ENCODE data around the gene TMPRSS11A.

DNA sequence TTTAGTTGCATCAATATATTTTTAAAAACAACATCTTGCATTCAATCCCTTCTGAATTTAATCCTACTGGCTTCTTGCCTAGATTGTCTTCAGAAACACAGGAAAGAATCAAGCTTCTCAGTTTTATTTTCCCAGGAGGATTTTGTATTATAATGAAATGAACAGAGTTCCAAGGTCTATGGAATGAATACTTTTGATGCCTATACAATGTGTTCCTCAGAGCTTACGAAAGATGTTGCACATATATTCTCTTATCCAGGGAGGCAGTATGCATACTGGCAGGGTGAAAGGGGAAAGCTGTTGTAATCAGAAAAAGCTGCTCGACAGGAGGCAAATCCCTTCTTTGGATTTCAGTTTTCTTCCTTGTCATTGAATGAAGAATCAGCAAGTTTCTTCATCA is 88.3 kb downstream of the TMPRSS11A start:
- TF ChIP-seq EZH2 (IDR thresholded peaks at IDR 0.05; ENCODE audit: borderline replicate concordance, low read depth, low read length, severe bottlenecking): no peak
- TF ChIP-seq, protein P1, sequence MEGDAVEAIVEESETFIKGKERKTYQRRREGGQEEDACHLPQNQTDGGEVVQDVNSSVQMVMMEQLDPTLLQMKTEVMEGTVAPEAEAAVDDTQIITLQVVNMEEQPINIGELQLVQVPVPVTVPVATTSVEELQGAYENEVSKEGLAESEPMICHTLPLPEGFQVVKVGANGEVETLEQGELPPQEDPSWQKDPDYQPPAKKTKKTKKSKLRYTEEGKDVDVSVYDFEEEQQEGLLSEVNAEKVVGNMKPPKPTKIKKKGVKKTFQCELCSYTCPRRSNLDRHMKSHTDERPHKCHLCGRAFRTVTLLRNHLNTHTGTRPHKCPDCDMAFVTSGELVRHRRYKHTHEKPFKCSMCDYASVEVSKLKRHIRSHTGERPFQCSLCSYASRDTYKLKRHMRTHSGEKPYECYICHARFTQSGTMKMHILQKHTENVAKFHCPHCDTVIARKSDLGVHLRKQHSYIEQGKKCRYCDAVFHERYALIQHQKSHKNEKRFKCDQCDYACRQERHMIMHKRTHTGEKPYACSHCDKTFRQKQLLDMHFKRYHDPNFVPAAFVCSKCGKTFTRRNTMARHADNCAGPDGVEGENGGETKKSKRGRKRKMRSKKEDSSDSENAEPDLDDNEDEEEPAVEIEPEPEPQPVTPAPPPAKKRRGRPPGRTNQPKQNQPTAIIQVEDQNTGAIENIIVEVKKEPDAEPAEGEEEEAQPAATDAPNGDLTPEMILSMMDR (IDR thresholded peaks at IDR 0.05; ENCODE audit: borderline replicate concordance, extremely low read depth, low read length, poor library complexity, severe bottlenecking): no peak

All from DND-41 (cell line).